ENCODE results near the gene RAB3GAP2. TPM values are rescaled to one million over a fixed set of nuclear protein-coding genes. Genes with fewer than 3 reads are reported as not detected.

The RAB3GAP2 gene
- total and polyA plus RNA-seq, 2 experiments from 2014 or later: 15.8 to 22.6 TPM

DNA sequence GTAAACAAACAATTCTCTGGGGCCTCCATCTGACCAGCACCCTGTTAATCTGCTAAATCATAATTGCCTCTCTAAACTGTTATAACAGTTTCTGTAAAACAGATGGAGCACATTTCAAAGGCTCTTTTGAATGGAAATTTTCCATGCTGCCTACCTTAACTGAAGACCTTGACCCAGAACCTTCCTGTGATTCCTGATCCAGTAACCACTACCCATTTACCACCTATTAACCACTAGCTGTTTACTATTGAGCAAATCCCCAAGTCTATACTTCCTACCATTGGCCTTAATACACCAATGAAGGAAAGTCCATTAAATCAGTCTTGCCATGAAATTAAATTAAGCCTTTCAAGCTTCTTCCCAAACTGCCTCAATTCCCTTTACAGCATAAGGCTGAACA lies 46.3 kb downstream of the RAB3GAP2 start:
- TF ChIP-seq EZH2phosphoT487 (IDR thresholded peaks at IDR 0.05; ENCODE audit: insufficient read depth, low read depth) (no peak), EZH2 (IDR thresholded peaks at IDR 0.05; ENCODE audit: insufficient read depth, poor library complexity, severe bottlenecking) (no peak)
- Histone ChIP-seq H3F3A (ENCODE audit: insufficient read depth) (no peaks in the 10 kb centered on the region), H3K9me2 (ENCODE audit: insufficient read depth) (no peaks in the 10 kb centered on the region), H3K4me3 (no peak overlapping the region), H3K9ac (no peak overlapping the region), H3K9me3 (ENCODE audit: low read depth) (no peaks in the 10 kb centered on the region), H3K27ac (no peak overlapping the region), H2AFZ (no peak overlapping the region), H3K79me2 (ENCODE audit: insufficient read depth) (peaks cover 100% of the 10 kb centered on the region), H3K36me3 (ENCODE audit: low read depth) (no peaks in the 10 kb centered on the region; the same call in 1 of the 2 replicates), H3K27me3 (replicated peaks; ENCODE audit: insufficient read depth) (no peaks in the 10 kb centered on the region), H3K4me2 (ENCODE audit: unreplicated experiment) (no peak overlapping the region), H4K20me1 (ENCODE audit: insufficient read depth) (peaks cover 7% of the 10 kb centered on the region; the same call in 1 of the 2 replicates), H3K4me1 (ENCODE audit: insufficient read depth) (no peaks in the 10 kb centered on the region)
- in situ Hi-C loops (cut with MboI): no loop called here
- no peak for DNase-seq

GRCh38 chr1:220224611-220225124 lies 47.6 kb downstream of the RAB3GAP2 start:
- H3F3A ChIP-seq (ENCODE audit: insufficient read depth): no peaks in the 10 kb centered on the region
- 96 to 97% methylated on average over 1 of the region's 1 CpG for WGBS, 2 experiments (ENCODE audit: low coverage in 1 of 2, low lambda C conversion rate in 2 of 2, missing lambda C conversion rate in 2 of 2)
- no peaks in the 10 kb centered on the region for H3K9me2 ChIP-seq (ENCODE audit: insufficient read depth)
- H3K9ac ChIP-seq: no peak overlapping the region
- H4K20me1 ChIP-seq (ENCODE audit: insufficient read depth): peaks cover 3% of the 10 kb centered on the region; the same call in 1 of the 2 replicates
- H3K79me2 ChIP-seq (ENCODE audit: insufficient read depth): peaks cover 100% of the 10 kb centered on the region
- H3K4me1 ChIP-seq (ENCODE audit: insufficient read depth): no peaks in the 10 kb centered on the region
- no peak overlapping the region for H3K4me3 ChIP-seq
- H2AFZ ChIP-seq: no peak overlapping the region
- no peak overlapping the region for H3K27ac ChIP-seq
- in situ Hi-C loops (cut with MboI): no loop called here
- no peaks in the 10 kb centered on the region; the same call in 1 of the 2 replicates for H3K36me3 ChIP-seq (ENCODE audit: low read depth)
- H3K9me3 ChIP-seq (ENCODE audit: low read depth): no peaks in the 10 kb centered on the region
- H3K27me3 ChIP-seq (replicated peaks; ENCODE audit: insufficient read depth): no peaks in the 10 kb centered on the region
- no peak overlapping the region for H3K4me2 ChIP-seq (ENCODE audit: unreplicated experiment)
- DNase-seq: no peak
- no peak for TF ChIP-seq EZH2 (IDR thresholded peaks at IDR 0.05; ENCODE audit: insufficient read depth, poor library complexity, severe bottlenecking)
- no peak for TF ChIP-seq EZH2phosphoT487 (IDR thresholded peaks at IDR 0.05; ENCODE audit: insufficient read depth, low read depth)

DNA sequence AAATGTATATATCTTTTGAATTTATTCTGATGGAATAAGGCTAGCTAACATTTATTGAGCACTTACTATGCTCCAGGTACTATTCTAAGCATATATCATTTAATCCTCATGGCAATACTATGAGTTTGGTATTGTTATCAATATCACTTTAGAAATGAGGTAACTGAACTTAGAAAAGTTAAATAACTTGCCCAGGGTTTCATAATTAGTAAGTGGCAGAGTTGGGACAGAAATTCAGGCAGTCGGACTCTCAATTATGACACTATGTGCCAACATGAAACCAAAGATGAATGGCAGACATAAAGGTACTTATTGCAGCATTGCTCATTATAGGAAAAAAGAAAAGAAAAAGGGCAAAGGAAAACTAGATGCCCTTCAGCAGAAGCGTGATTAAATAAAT lies 48.2 kb downstream of the RAB3GAP2 start:
- whole genome bisulfite sequencing, 2 experiments (ENCODE audit: low coverage in 1 of 2, low lambda C conversion rate in 2 of 2, missing lambda C conversion rate in 2 of 2): 91 to 100% methylated on average over 2 of the region's 2 CpGs
- Histone ChIP-seq H3K36me3 (ENCODE audit: low read depth) (no peaks in the 10 kb centered on the region; the same call in 1 of the 2 replicates), H4K20me1 (ENCODE audit: insufficient read depth) (peaks cover 3% of the 10 kb centered on the region; the same call in 1 of the 2 replicates), H3F3A (ENCODE audit: insufficient read depth) (no peaks in the 10 kb centered on the region), H3K4me1 (ENCODE audit: insufficient read depth) (peaks cover 2% of the 10 kb centered on the region; the same call in 1 of the 2 replicates), H3K27ac (no peak overlapping the region), H3K79me2 (ENCODE audit: insufficient read depth) (peaks cover 100% of the 10 kb centered on the region), H3K4me2 (ENCODE audit: unreplicated experiment) (no peak overlapping the region), H3K4me3 (no peak overlapping the region), H3K9me3 (ENCODE audit: low read depth) (no peaks in the 10 kb centered on the region), H3K9me2 (ENCODE audit: insufficient read depth) (no peaks in the 10 kb centered on the region), H3K9ac (no peak overlapping the region), H2AFZ (no peak overlapping the region), H3K27me3 (replicated peaks; ENCODE audit: insufficient read depth) (no peaks in the 10 kb centered on the region)
- DNase-seq: no peak
- TF ChIP-seq EZH2 (IDR thresholded peaks at IDR 0.05; ENCODE audit: insufficient read depth, poor library complexity, severe bottlenecking) (no peak), EZH2phosphoT487 (IDR thresholded peaks at IDR 0.05; ENCODE audit: insufficient read depth, low read depth) (no peak)
- in situ Hi-C loops (cut with MboI): no loop called here

DNA sequence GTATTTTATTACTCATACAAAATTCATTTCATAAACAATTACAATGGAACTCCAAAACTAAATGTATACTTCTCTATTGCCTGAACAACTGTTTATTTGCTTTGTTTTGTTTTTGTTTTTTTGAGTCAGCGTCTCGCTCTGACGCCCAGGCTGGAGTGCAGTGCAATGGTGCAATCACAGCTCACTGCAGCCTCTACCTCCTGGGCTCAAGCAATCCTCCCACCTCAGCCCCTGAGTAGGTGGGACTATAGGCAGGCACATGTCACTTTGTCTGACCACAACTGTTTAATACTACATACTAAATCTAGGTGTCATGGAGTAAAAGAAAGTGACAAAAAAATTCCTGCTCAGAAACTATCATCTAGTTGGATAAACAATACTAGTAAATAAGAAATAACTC lies 49.3 kb downstream of the RAB3GAP2 start:
- peaks cover 4% of the 10 kb centered on the region; the same call in 1 of the 2 replicates for H3K4me1 ChIP-seq (ENCODE audit: insufficient read depth)
- no peaks in the 10 kb centered on the region for H3K9me2 ChIP-seq (ENCODE audit: insufficient read depth)
- H3K27ac ChIP-seq: no peak overlapping the region
- in situ Hi-C loops (cut with MboI): no loop called here
- H3K4me2 ChIP-seq (ENCODE audit: unreplicated experiment): no peak overlapping the region
- no peak for TF ChIP-seq EZH2phosphoT487 (IDR thresholded peaks at IDR 0.05; ENCODE audit: insufficient read depth, low read depth)
- TF ChIP-seq EZH2 (IDR thresholded peaks at IDR 0.05; ENCODE audit: insufficient read depth, poor library complexity, severe bottlenecking): no peak
- H3K27me3 ChIP-seq (replicated peaks; ENCODE audit: insufficient read depth): no peaks in the 10 kb centered on the region
- no peaks in the 10 kb centered on the region for H3F3A ChIP-seq (ENCODE audit: insufficient read depth)
- no peak for DNase-seq
- H4K20me1 ChIP-seq (ENCODE audit: insufficient read depth): peaks cover 5% of the 10 kb centered on the region
- no peaks in the 10 kb centered on the region for H3K9me3 ChIP-seq (ENCODE audit: low read depth)
- no peak overlapping the region for H2AFZ ChIP-seq
- no peak overlapping the region for H3K4me3 ChIP-seq
- peaks cover 100% of the 10 kb centered on the region for H3K79me2 ChIP-seq (ENCODE audit: insufficient read depth)
- H3K9ac ChIP-seq: no peak overlapping the region
- 96 to 99% methylated on average over 3 of the region's 3 CpGs for WGBS, 2 experiments (ENCODE audit: low coverage in 1 of 2, low lambda C conversion rate in 2 of 2, missing lambda C conversion rate in 2 of 2)
- H3K36me3 ChIP-seq (ENCODE audit: low read depth): no peaks in the 10 kb centered on the region; the same call in 1 of the 2 replicates

Data from GM23248 (cell line).